NCI-H526 (cell line): ENCODE results near the gene ZNF37A.
A peak's percentile ranks its signal among the peaks of the same experiment; 100 is the strongest.
"Not testable (repeated sequence)": the region's sequence is repeated elsewhere in the genome, so short reads cannot be mapped to it uniquely, and the experiment has no call there.

Experiments
- DNase-seq, 2 experiments: peaks; one replicate each; lab custom pipeline; 2025; lab: John Stamatoyannopoulos, UW

ZNF37A gene

DNA sequence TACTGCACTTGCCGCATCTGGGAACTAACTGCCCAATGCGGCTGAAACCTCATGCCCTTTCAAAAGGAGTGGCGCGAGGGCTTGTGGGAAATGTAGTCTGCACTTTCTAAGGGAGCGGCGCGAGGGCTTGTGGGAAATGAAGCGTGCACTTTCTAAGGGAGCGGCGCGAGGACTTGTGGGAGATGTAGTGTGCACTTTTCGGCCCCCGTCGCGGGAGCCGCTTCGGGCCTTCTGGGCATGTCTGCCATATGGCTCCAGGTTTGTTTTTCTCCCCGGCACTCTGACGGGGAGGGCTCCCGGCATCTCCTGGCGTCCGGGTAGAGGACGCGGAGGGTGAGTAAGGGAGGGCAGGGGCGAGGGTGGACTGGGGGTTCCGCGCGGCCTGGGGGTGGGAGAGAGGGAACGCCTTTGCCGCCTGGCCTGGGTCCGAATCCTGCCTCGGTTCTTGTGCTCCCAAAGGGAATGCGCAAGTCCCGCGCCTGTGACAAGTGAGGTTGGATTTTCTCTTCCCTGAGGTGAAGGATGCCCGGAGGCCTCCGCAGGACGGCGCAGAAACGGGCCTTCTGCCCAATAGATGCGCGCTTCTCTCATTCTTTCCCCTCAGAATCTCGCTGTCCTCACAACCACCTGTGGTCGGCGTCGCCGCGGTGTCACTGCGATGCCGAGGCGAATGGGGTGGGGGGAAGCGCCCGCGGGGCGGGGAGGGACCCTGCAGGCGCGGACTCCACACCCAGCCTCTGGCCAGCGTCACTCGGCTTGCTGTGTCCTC is at the start of gene ZNF37A:
ZNF37A (plus strand) TSS at position 180 of the 769 bp plus-strand sequence. CDS start 2,281 bp downstream, outside the sequence.
- DNase-seq: peak; percentile 88 to 92

DNA sequence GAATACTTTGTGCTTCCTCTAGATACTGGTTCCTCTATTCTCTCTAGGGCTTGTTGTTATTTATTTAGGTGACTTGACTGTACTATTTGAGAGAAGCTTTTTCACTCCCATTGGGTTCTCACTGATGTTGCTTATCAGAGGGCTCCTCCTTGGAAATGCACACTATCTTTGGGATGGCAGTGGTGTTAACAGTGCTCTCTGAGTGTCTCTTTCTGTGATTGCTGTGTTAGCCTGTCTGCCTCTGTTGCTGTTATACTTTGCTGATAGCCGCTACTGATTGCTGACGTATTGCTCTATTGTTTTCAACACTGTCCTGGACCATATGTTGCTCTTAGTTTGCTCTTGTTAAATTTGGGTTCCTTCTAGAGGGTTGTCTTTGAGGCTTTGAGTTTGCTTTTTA is 49.0 kb upstream of the ZNF37A start:
- DNase-seq: no peak

DNA sequence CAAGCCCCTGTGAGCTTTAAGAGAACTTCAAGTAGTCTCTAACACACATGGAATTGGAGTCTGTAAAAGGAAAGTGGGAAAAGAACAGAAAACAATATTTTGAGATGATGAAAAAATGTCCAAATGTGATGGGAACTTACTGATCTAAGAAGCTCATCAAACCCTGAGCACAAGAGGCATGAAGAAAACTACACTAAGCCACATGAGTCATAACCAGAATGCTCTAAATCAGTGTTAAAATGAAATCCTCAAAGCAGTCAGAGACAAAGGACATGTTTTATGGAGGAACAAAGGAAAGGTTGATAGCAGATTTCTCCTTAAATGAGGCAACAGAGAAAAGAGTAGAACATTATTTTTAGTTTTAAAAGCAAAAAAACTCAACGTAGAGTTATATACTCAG is 46.5 kb upstream of the ZNF37A start:
- DNase-seq: no peak

DNA sequence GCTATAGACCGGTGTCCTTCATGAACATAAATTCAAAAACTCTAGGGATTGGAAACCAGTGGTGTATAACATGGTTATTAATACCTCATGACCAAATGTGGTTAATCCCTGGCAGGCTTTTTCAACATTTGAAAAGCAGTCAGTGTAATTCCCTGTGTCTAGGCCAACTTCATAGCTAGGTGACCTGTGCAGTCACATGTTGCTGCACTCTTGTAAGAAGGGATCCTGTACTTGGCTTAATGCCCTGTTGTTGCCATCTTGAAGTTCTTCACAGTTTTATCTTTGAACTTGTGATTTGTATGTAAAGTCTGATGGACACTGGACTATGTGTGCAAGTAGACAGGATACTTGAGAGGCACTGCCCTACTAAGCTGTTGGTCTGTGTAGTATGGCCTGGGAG is 43.9 kb upstream of the ZNF37A start:
- no peak for DNase-seq

DNA sequence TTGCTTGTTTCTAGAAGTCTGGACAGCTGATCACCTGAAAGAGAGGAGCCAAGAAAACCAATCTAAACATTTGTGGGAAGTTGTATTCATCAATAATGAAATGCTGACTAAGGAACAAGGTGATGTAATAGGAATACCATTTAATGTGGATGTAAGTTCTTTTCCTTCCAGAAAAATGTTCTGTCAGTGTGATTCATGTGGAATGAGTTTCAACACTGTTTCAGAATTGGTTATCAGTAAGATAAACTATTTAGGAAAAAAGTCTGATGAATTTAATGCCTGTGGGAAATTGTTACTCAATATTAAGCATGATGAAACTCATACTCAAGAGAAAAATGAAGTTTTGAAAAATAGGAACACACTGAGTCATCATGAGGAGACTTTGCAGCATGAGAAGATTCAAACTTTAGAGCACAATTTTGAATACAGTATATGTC is 39.8 kb upstream of the ZNF37A start:
- DNase-seq: no peak

DNA sequence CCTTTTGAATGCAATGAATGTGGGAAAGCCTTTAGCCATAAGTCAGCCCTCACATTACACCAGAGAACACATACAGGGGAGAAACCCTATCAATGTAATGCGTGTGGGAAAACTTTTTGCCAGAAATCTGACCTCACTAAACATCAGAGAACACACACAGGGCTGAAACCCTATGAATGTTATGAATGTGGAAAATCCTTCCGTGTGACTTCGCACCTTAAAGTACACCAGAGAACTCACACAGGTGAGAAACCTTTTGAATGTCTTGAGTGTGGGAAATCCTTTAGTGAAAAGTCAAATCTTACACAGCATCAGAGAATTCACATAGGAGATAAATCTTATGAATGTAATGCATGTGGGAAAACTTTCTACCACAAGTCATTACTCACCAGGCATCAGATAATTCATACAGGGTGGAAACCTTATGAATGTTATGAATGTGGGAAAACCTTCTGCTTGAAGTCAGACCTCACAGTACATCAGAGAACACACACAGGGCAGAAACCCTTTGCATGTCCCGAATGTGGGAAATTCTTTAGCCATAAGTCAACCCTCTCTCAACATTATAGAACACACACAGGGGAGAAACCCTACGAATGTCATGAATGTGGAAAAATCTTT is 38.8 kb upstream of the ZNF37A start:
- DNase-seq: not testable (repeated sequence)

DNA sequence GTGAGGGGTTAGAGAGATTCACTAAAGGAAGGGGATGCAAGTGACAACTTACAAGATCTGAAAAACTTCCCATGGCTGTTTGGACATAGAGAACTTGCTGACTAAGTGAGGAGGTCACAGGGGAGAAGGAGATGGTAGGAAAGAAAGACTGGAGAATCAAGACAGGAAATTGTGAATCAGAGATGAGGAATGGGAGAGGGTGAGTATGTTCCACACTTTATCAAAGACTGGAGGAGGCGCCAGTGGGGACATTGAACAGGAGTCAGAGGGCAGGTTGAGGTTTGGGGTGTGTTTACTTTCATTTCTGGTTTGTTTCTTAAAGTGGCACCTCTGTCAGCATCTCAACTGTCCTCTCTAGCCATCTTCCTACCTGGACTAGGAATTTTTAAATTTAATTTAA is 24.5 kb upstream of the ZNF37A start:
- DNase-seq: not testable (repeated sequence)

DNA sequence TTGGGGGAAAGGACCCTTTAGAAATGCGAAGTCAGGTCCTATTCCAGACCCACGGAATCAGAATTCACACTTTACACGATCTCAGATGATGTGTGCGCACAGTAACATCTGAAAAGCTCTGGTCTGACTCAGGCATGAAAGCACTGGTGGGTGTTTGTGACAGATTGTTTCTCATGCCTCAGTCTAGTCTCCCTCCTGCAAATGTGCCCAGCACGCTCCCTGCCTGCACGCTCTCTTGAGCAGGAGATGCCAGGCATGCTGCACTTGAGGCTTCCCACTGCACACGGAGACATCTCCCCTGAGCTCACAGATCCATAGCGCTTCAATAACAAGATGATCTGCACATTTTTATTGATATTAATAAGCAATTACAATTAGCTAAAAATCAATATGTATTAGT is 23.6 kb upstream of the ZNF37A start:
- no peak for DNase-seq

DNA sequence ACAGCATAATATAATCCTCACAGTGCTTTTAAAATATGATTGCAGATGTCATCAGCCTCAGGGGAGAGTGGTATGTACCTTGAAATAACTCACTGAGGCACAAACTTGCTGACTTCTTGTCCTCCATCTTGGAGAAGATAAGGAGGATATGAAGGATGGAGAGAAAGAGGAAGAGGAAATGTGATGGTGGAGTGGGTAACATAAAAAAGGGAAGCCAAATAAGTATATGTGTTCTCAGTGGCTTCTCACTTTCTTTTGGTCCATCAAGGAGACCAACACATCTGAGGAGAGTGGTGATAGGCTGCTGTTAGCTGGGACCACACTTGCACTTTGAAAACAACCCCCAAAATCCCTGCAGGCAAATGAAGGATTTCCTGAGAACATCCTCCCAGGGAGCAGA is 21.6 kb upstream of the ZNF37A start:
- DNase-seq: no peak

DNA sequence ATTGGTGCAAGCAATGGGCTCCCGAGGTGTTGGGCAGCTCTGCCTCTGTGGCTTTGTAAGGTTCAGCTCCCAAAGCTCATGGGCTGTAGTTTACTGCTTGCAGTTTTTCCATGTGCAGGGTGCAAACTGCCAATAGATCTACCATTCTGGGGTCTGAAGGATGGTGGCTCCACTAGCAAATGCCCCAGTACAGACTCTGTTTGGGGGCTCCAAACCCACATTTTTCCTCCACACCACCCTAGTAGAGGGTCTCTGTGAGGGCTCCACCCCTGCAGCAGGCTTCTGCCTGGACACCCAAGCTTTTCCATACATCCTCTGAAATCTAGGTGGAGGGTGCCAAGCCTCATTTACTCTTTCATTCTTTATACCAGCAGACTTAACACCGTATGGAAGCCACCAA is 17.4 kb upstream of the ZNF37A start:
- no peak for DNase-seq

DNA sequence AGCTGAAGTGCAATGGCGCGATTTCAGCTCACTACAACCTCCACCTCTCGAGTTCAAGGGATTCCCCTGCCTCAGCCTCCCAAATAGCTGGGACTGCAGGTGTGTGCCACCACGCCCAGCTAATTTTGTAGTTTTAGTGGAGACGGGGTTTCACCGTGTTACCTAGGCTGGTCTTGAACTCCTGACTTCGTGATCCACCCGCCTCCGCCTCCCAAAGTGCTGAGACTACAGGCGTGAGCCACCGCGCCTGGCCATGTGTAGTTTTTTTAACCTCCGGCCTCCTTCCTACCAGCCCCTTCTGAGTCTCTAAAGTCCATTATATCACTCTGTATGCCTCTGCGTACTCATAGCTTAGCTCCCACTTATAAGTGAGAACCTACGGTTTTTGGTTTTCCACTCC is 819 bp upstream of the ZNF37A start:
- not testable (repeated sequence) for DNase-seq

DNA sequence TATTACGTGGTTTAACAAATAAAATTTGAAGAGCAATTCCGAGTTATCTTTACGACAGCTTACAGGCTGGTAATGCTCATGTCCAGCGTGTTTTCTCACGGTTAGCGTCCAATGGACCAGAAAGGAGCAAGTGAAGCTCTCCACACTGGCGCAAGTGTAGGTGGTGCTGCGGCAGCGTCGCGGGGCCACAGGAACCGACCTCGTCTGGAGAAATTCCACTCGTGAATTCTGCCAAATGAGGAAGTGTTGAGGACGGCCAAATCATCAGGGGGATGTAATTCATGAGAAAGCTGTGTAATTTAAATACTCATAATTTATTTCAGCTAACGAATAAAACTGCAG is 350 bp upstream of the ZNF37A start:
- no peak for DNase-seq

DNA sequence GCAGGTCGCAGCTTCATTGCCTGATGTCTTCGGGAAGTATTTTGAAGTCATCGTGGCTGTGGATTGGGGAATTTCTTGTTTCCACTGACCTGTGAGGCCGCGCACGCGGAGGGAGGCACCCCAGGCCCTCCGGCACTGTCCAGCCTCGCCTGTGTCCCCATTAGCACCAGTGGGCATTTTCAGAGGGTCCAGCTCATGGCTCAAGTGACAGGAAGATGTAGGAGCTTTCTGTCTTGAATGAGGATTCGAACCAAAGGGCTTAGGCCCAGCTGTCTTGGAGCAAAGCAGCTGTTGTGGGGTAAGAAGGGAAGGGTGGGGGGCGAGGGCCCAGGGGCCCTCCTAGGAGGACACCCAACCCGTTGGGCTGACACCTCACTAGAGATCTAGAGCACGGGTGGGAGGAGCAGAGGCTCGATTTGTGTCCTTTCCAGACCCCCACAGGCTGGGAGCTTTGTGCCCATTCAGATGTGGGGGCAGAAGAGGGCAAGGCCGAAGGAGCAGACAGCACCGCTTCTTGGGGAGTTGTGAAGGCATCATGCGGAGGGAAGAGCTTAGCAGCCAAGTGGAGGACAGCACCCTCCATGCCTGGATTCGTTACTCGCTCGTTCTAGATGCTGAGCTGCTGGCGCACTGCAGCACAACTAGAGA is 914 bp downstream of the ZNF37A start:
- DNase-seq: no peak

DNA sequence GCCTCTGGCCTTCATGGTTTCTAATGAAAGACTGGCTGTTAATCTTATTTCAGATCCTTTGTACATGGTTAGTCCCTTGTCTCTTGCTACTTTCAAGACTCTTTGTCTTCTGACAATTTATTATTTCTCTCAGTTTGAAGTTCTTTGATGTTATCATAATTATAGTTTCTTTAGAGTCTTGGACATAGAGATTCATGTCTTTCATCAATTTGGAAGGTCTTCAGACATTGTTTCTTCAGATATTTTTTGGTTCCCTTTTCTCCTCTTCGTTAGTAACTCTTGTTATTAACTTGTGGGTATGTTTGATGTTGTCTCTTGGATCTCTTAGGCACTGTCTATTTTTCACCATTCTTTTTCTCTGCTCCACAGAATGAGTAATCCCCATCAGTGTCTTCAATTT is 8.7 kb downstream of the ZNF37A start:
- DNase-seq: no peak

DNA sequence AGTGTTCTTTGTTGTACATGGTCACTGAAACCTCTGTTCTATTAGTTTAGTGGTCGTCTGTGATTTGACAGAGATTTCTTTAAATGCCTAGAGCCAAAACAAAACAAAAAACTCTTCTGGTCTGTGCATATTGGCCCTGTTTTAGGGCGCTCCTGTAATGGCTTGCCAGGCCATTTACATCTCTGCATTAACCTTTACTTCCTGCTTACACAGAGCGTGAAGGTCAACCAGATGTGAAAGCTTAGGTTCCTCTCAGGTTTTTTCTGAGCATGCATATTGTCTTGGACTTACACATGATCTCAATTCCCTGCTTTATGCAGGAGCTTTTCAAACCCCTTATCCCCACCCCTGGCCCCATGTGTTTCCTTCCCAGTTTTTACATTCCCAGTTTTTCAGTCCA is 9.6 kb downstream of the ZNF37A start:
- DNase-seq: no peak

DNA sequence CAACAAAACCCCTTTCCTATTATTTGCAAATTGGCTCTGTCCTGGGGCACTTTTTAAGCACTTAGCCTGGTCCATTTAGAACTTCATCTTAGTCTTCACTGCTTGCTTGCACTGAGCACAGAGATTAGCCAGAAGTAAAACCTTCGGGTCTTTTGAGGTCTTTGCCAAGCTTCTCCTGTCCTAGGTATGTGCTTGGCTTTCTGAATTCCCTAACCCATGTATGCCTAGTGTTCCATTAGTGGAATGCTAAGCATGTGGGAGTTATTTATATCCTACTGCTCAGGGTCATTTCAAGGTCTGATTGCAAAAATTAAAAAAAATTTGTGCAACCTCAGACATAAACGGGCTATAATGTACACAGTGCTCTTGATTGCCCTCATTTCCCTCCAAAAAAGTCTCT is 18.0 kb downstream of the ZNF37A start:
- no peak for DNase-seq

DNA sequence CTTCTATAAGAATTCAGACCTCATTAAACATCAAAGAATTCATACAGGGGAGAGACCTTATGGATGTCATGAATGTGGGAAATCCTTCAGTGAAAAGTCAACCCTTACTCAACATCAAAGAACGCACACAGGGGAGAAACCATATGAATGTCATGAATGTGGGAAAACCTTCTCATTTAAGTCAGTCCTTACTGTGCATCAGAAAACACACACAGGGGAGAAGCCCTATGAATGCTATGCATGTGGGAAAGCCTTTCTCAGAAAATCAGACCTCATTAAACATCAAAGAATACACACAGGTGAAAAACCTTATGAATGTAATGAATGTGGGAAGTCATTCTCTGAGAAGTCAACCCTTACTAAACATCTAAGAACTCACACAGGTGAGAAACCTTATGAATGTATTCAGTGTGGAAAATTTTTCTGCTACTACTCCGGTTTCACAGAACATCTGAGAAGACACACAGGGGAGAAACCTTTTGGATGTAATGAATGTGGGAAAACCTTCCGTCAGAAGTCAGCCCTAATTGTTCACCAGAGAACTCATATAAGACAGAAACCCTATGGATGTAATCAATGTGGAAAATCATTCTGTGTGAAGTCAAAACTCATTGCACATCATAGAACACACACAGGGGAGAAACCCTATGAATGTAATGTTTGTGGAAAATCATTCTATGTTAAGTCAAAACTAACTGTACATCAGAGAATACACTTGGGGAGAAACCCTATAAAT is 24.1 kb downstream of the ZNF37A start:
- no peak for DNase-seq

DNA sequence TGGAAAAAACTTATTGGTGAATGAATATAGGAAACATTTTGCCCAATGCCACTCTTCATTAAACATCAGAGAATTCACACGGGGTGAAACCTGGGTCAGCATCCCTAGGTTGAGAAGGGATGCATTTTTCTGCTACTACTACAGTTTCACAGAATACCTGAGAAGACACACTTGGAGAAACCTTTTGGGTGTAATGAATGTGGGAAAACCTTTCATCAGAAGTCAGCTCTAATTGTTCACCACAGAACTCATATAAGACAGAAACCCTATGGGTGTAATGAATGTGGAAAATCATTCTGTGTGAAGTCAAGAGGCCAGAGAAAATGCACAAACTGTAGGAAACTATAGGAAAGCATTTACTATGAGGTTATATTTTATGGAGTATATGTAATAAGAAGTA is 24.9 kb downstream of the ZNF37A start:
- no peak for DNase-seq

DNA sequence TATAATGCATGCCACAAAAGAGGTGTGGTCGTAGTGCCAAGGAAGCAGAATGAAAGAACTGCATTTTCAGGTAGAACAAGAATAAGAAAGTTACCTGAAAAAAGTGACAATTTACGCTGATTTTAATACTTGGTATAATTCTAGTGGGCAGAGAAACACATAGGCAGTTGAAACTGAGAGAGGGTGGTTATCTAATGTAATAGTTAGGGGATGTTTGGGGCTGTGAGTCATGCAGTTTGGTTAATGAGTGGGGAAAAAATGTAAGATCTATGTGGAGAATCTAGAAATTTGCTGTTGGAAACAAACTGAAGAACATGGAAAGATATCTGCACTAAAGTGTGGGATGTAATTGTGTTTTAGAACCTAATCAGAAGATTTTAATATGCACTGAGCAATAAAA is 33.7 kb downstream of the ZNF37A start:
- no peak for DNase-seq

DNA sequence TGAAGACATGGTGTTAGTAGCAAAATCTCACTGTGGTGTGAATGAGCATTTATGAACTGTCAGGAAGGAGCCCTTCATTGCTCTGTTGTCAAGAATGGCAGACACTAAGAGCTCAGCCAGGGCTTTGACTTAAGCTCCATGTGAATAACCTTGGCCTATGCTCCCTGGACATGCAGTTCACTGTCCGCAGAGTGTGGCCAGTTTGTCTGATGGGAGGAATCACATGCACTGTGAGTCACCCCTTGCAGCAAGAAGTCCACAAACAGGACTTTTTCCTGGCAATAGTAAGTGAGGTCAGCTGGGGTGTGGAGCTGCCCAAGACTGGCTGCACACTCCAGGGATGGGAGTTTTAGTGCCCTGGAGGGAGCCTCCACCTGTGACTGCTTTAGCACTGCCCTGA is 49.5 kb downstream of the ZNF37A start:
- no peak for DNase-seq

DNA sequence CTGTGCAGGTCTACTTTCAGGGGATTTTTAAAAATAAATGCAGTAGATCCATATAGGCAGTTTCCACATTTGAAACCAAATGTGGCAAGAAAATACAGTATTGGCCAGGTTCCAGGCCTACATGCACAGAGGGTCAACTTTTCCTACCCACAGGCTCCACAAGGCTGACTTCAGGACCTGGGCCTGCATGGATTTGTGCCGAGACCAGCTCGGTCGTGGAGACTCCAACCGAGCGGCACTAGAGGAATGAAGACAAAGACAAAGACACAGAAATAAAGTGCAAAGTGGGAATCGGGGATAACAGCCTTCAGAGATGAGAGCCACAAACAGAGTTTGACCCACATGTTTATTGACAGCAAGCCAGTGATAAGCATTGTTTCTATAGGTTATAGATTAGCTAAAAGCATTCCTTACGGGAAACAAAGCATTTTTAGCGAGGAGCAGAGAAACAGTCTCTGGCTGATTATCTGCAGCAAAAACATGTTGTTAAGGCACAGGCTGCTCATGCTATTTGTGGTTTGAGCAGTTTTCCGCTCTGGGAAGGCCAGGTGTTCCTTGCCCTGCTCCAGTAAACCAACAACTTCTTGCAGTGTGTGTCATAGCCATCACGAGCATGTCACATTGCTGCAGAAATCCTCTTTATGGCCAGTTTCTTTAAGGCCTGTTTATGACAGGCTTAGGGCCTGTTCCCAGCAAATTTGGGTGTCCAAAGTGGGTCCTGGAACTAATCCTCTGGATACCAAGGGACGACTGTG is 52.6 kb downstream of the ZNF37A start:
- no peak for DNase-seq

DNA sequence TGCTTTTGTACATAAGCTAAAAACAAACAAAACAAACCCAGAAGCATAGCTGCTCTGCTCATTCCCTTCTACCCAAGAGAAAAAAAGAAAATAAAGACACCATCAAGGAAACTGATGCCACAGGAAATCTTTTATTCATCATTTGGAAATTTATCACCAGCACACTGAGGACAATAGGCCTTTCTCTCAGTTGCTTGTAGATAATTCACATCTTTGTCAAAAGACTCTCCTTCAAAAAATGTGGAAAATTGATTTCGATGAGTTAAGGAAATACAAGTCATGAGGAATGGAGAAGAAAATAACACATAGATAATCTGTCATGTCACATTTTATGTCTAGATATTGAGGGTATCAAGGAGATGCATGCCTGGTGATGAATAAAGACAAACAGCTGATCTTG is 53.5 kb downstream of the ZNF37A start:
- no peak for DNase-seq
